Right lobe of liver (tissue), 6 donors: Measurements from ENCODE around the gene SLC16A10. TPM values are rescaled to one million over a fixed set of nuclear protein-coding genes. Genes with fewer than 3 reads are reported as not detected.
"Not testable (repeated sequence)": the region's sequence is repeated elsewhere in the genome, so short reads cannot be mapped to it uniquely, and the experiment has no call there.

ENCODE experiments used
- ATAC-seq, 4 donors: fragments of 200-7000 bp; cut with Tn5 transposase; one replicate each; pipeline ENCODE4 v1.9.1; 2020; ENCODE audit warnings: mild to moderate bottlenecking in 4 of 4, moderate library complexity in 4 of 4
- DNase-seq, 3 donors: peaks; one replicate each; pipeline ENCODE4 v3.0.0-alpha.2; 2020
- H3K27ac ChIP-seq, 3 donors: fragments of 200-600 bp; one replicate each; pipeline ENCODE4 v1.8.0; 2022
- H3K27me3 ChIP-seq, 2 donors: fragments of 200-600 bp; one replicate each; pipeline ENCODE4 v1.8.0; 2022
- H3K36me3 ChIP-seq, 4 donors: fragments of 200-600 bp; sonication (generic) in 1 of 4; one replicate each; pipeline versions ENCODE4 v1.5.1 to v1.8.0; 2017 to 2022; ENCODE audit warnings: control low read depth in 1 of 4
- H3K4me1 ChIP-seq, 4 donors: fragments of 200-600 bp; sonication (generic) in 1 of 4; one replicate each; pipeline versions ENCODE4 v1.5.1 to v1.8.0; 2017 to 2022; ENCODE audit warnings: control low read depth in 1 of 4
- H3K4me3 ChIP-seq, 3 donors: fragments of 200-600 bp; one replicate each; pipeline ENCODE4 v1.8.0; 2022
- H3K9me3 ChIP-seq, 4 donors: fragments of 200-600 bp; sonication (generic) in 1 of 4; one replicate each; pipeline versions ENCODE4 v1.5.1 to v1.8.0; 2017 to 2022; ENCODE audit warnings: control low read depth in 1 of 4
- CTCF ChIP-seq, 4 donors: fragments of 200-600 bp in 3 of 4; fragments of 450-650 bp in 1 of 4; IDR thresholded peaks; one replicate each; pipeline versions ENCODE4 v1.5.1 to v1.8.0; 2016 to 2022; ENCODE audit warnings: antibody characterized with exemption in 4 of 4, mild to moderate bottlenecking in 2 of 4
- POLR2A ChIP-seq: fragments of 450-650 bp; IDR thresholded peaks from one replicate; pipeline ENCODE4 v1.6.1; 2017; ENCODE audit warnings: antibody characterized with exemption, mild to moderate bottlenecking
- WGBS: methylation state at CpG from one replicate; pipeline ENCODE4 v1.1.6; 2018; ENCODE audit warnings: low coverage, low lambda C conversion rate; ENCODE audit not compliant: insufficient coverage; ENCODE audit errors: missing lambda C conversion rate; 5-methylcytosine and 5-hydroxymethylcytosine counted together
- intact Hi-C, 2 donors: fragments of 100-400 bp; cut with DNase I; formaldehyde crosslinking; loops; one replicate each; pipeline versions ENCODE4 v1.11.2 to v1.14.1; 2022
- total RNA-seq, 6 experiments: library from RNA; depleted of rRNA in 2 of 6; stranded (reverse); fragments of >200 nt in 2 of 6; fragmentation: NEBNext Ultra II Directional in 3 of 6; extraction: Animal tissue kit (Norgen Biotek cat#: 25700) in 3 of 6; gene quantifications; one replicate each; pipeline versions ENCODE4 v1.1.0 to v1.2.4, GENCODE V29; 2016 to 2023
- donor health status: DM: no; HTN: yes; CAD: no.
- donor health status: DM: no; HTN: no; CAD: no.
- donor health status: DM: no; HTN: no; CAD: no.
- donor health status: DM: no; HTN: yes; CAD: no.
- donor health status: DM: no; HTN: yes; CAD: no.

The SLC16A10 gene
- total RNA-seq, 6 experiments from 2014 or later: 2.9 to 15.8 (median 6.6) TPM

DNA sequence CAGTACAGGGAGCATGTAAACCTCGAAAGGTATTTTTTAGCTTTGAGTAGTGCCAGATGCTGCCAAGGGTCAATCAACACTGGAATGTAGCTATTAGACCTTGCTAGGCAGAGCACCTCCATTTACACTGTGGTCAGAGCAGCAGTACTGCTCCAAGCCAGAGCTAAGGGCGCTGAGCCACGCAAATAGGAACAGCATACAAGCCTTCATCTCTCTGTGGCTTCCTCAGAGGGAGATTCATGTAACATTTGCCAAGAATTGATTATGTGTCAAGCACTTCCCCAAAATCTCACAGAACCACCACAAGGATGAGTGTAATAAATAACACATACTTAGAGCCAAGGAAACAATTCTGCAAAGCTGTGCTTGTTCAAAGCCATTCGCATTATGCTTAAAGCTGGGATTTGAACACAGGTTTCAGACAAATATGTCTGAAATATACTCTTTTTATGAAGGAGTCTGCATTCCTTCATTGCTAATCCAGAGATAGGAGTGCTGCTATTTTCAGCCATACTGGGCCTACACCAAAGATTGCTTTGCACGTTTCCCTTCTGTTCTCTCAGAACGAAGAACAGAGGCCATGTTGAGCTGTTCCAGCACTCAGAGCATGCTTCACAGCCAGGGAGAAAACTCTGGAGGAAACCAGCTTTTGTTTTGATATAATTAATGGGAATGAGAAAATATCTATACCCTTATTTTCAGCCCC lies 97.7 kb downstream of the SLC16A10 start:
- H3K9me3 ChIP-seq: no peaks in the 10 kb centered on the region
- WGBS: 69% methylated on average over 6 of the region's 6 CpGs
- H3K27ac ChIP-seq: no peak overlapping the region
- DNase-seq: no peak
- no peaks in the 10 kb centered on the region for H3K27me3 ChIP-seq
- ATAC-seq: peak in 3 of 4 donors; percentile 15 to 37 (median 33)
- TF ChIP-seq CTCF (IDR thresholded peaks at IDR 0.05) (no peak), POLR2A (no peak)
- intact Hi-C loops: no loop called here
- H3K4me3 ChIP-seq: no peak overlapping the region
- H3K36me3 ChIP-seq: no peaks in the 10 kb centered on the region
- H3K4me1 ChIP-seq: peaks cover 0 to 10% (median 3%) of the 10 kb centered on the region in 4 donors

DNA sequence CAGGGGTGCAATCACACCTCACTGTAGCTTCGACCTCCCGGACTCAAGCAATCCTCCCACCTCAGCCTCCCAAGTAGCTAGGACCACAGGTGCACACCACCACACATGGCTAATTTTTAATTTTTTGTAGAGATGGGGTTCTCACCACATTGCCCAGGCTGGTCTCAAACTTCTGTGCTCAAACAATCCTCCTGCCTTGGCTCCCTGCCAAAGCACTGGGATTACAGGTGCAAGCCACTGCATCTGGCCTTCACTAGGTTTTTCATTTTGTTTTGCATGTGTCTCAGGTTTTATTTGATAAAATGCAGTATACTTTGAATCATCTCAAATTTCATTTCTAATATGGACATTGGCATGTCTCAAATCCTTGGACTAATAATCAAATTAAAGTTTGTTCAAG lies 98.7 kb downstream of the SLC16A10 start:
- Histone ChIP-seq H3K4me3 (no peak overlapping the region), H3K27ac (no peak overlapping the region), H3K4me1 (peaks cover 0 to 10% (median 4%) of the 10 kb centered on the region in 4 donors), H3K36me3 (no peaks in the 10 kb centered on the region), H3K27me3 (no peaks in the 10 kb centered on the region), H3K9me3 (no peaks in the 10 kb centered on the region)
- no peak for TF ChIP-seq POLR2A
- TF ChIP-seq CTCF (IDR thresholded peaks at IDR 0.05): no peak
- DNase-seq (no peak), ATAC-seq (no peak)
- intact Hi-C loops: no loop called here
- 100% methylated on average over 2 of the region's 2 CpGs for WGBS

DNA sequence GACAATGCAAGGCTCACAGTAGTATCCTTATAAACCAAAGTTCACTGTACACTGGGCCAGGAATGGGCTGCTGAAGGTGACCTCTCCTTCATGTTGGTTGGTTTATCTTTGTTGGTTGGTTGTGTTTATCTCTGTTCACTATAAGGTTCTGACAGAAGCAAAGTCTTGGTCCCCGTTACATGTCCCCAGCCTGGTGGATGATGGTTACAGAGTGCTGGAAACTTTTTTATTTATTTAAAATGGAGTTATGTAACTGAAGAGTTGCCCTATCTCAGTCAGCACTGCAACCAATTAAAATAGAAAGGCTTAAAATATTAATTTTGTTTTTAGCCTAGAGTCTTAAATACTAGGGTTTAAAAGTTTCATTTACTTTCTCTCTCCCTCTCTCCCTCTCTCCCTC lies 100.6 kb downstream of the SLC16A10 start:
- ATAC-seq: peak; percentile 88 to 90 (median 88)
- WGBS: 24% methylated on average over 1 of the region's 1 CpG
- no peaks in the 10 kb centered on the region for H3K36me3 ChIP-seq
- intact Hi-C loops: no loop called here
- no peak overlapping the region for H3K4me3 ChIP-seq
- peak overlapping the region in 2 of 3 donors; percentile 13 to 16 for H3K27ac ChIP-seq
- no peaks in the 10 kb centered on the region for H3K27me3 ChIP-seq
- TF ChIP-seq POLR2A: no peak
- no peaks in the 10 kb centered on the region for H3K9me3 ChIP-seq
- peaks cover 0 to 10% (median 4%) of the 10 kb centered on the region in 4 donors for H3K4me1 ChIP-seq
- DNase-seq: no peak

DNA sequence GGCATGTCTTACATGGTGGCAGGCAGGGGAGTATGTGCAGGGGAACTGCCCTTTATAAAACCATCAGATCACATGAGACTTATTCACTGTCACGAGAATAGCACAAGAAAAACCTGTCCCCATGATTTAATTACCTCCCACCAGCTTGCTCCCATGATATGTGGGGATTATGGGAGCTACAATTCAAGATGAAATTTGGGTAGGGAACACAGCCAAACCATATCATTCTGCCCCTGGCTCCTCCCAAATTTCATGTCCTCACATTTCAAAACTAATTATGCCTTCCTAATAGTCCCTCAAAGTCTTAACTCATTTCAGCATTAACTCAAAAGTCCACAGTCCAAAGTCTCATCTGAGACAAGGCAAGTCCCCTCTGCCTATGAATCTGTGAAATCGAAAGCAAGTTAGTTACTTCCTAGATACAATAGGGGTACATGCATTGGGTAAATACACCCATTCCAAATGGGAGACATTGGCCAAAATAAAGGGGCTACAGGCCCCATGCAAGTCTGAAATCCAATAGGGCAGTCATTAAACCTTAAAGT lies 102.4 kb downstream of the SLC16A10 start:
- DNase-seq, intact Hi-C loops, H3K9me3 ChIP-seq, H3K36me3 ChIP-seq, H3K4me1 ChIP-seq, H3K4me3 ChIP-seq, H3K27me3 ChIP-seq: not testable (repeated sequence)
- WGBS: 35% methylated on average over 2 of the region's 2 CpGs
- peak in 2 of 4 donors; percentile 28 to 37 for ATAC-seq
- H3K27ac ChIP-seq: peak overlapping the region in 2 of 3 donors; percentile 17 to 35

DNA sequence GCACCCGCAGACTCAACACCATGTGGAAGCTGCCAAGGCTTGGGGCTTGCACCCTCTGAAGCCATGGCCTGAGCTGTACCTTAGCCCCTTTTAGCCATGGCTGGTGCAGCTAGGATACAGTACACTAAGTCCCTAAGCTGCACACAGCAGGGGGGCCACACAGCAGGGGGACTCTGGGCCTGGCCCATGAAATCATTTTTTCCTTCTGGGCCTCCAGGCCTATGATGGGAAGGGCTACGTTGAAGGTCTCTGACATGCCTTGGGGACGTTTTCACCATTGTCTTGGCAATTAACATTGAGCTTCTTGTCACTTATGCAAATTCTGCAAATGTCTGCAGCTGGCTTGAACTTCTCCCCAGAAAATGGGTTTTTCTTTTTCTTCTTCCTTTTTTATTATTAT lies 103.3 kb downstream of the SLC16A10 start:
- DNase-seq: no peak
- Histone ChIP-seq H3K27me3 (no peaks in the 10 kb centered on the region), H3K9me3 (no peaks in the 10 kb centered on the region), H3K36me3 (no peaks in the 10 kb centered on the region), H3K27ac (no peak overlapping the region), H3K4me1 (peaks cover 0 to 10% (median 4%) of the 10 kb centered on the region in 4 donors), H3K4me3 (no peak overlapping the region)
- TF ChIP-seq CTCF (IDR thresholded peaks at IDR 0.05) (no peak), POLR2A (no peak)
- intact Hi-C loops: no loop called here
- WGBS: no CpG with 5 or more reads among the region's 3 CpGs
- no peak for ATAC-seq

- H3K27ac ChIP-seq, H3K36me3 ChIP-seq, H3K9me3 ChIP-seq, DNase-seq, H3K27me3 ChIP-seq, ATAC-seq, H3K4me1 ChIP-seq, H3K4me3 ChIP-seq, intact Hi-C loops: not testable (repeated sequence)
Measured at GRCh38 chr6:111191136-111191535, 103.8 kb downstream of the SLC16A10 start.
